ENCODE results near the gene MPO.

Gene MPO

DNA sequence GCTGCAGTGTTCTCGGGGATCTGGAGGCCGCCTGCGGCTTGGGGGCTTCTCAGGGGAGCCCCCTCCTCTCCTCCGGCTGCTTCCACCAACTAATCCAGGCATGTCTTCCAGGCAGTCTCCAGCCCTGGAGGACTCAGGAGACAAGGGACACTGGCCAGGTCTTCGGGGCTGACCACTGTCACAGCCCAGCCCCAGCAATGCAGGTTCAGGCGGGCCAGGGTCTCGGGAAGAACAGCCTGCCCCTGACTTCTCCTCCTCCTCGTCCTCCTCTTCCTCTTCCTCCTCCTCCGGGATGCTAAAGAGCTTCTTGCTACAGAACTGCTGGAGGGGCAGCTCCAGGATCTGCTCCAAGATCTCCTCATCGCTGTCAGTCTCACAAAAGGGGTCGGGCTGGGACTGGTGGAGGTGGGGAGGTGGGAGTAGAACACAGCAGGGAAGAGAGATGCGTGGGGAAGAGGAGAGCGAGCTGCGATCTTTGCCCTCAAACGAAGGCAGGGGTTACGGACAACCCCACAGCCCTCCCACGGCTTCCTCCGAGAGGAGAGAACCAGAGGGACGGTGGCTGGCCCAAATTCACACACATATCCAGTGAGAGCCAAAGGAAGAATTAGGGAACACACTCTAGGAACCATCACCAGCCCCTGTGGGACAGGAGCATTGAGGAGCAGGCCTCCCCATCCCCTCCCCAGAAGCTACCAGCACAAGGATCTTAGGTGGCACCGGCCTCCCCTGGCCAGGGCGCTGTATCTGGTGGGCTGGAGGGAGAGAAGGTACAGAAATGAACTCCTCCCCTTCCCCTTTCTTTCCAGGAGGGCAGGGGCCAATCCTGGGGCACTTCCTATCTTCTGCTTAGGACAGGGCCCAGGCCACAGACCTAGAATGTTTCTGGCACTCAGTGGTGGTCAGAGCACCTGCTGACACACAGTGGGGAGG is 28.5 kb upstream of the MPO start:
- no peak for DNase-seq (ENCODE audit: low read depth)
- TF ChIP-seq, protein P1, sequence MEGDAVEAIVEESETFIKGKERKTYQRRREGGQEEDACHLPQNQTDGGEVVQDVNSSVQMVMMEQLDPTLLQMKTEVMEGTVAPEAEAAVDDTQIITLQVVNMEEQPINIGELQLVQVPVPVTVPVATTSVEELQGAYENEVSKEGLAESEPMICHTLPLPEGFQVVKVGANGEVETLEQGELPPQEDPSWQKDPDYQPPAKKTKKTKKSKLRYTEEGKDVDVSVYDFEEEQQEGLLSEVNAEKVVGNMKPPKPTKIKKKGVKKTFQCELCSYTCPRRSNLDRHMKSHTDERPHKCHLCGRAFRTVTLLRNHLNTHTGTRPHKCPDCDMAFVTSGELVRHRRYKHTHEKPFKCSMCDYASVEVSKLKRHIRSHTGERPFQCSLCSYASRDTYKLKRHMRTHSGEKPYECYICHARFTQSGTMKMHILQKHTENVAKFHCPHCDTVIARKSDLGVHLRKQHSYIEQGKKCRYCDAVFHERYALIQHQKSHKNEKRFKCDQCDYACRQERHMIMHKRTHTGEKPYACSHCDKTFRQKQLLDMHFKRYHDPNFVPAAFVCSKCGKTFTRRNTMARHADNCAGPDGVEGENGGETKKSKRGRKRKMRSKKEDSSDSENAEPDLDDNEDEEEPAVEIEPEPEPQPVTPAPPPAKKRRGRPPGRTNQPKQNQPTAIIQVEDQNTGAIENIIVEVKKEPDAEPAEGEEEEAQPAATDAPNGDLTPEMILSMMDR (IDR thresholded peaks at IDR 0.05; ENCODE audit: insufficient read depth, low read depth, low read length, missing control alignments) = no peak
- H3K4me3 ChIP-seq (ENCODE audit: low read length) = no peak overlapping the region

DNA sequence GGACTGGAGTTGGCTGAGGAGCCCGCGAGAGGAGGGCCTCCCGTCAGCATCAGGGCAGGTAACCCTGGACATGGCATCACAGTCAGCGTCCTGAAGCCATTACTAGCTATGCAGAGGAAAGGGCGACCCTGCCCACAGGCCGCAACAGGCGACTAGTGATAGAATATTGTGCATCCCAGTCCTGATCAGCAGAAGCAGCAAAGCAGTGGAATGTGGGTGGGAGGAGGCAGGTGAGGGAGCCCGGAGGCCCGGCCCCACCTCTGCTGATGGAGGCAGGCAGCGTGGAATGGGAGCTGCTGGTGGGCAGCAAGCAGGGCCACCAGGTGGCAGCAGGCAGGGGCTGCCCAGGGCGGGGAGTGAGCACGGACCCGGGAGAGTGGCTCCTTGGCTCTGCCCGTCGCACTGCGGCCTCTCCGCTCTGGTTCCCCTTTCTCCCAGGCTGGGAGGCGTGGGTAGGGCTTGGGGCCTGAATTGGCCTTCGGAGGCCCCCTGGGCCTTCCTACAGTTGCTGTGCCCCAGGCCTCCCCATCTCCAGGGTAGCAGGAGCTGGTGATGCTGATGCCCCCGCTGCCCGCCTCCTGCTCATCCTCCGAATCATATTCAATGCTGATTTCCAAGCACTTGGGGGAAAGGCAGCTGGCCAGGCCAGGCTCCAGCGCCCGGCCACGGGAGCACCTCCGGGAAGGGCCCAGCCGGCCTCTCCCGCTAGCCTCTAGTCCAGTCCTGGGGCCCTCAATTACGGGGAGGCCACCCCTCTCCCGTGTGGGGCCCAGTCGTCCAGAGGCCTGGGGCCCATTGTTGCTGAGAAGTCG is 27.6 kb upstream of the MPO start:
- DNase-seq (ENCODE audit: low read depth) = no peak
- TF ChIP-seq, protein P1 (IDR thresholded peaks at IDR 0.05; ENCODE audit: insufficient read depth, low read depth, low read length, missing control alignments) = no peak
- no peak overlapping the region for H3K4me3 ChIP-seq (ENCODE audit: low read length)

DNA sequence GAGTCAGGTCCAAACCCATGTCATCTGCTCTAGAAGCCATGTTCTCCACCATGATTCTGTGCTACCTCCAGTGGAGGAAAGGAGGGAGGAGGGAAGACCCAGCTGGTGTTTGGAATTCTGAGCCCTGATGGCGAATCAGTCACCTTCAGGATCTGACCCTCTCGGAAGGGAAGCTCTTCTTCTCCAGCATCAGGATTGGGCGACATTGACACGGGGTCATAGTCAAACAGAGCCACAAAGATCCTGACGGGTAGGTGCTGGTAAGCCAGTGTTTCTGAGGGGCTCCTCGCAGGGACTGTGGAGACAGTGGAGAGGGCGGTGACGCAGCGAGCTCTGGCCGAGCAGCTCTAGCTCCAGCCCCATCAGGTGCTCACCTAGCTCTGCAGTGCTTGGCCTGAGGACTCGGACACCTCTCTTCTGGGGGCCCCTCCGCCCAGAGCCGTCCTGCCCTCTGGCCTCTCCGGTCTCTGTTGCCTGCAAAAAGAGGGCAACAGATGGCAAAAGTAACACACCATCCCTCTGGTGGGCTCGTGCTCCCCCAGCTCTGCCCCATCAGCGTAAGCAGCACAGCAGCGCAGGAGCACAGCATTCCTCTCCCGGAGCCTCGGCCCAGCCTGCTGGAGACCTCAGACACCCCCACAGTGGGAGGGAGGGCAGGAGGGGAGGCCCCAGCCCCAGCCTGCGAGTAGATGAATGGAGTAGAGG is 26.9 kb upstream of the MPO start:
- H3K4me3 ChIP-seq (ENCODE audit: low read length) = no peak overlapping the region
- TF ChIP-seq, protein P1 (IDR thresholded peaks at IDR 0.05; ENCODE audit: insufficient read depth, low read depth, low read length, missing control alignments) = no peak
- DNase-seq (ENCODE audit: low read depth) = no peak

DNA sequence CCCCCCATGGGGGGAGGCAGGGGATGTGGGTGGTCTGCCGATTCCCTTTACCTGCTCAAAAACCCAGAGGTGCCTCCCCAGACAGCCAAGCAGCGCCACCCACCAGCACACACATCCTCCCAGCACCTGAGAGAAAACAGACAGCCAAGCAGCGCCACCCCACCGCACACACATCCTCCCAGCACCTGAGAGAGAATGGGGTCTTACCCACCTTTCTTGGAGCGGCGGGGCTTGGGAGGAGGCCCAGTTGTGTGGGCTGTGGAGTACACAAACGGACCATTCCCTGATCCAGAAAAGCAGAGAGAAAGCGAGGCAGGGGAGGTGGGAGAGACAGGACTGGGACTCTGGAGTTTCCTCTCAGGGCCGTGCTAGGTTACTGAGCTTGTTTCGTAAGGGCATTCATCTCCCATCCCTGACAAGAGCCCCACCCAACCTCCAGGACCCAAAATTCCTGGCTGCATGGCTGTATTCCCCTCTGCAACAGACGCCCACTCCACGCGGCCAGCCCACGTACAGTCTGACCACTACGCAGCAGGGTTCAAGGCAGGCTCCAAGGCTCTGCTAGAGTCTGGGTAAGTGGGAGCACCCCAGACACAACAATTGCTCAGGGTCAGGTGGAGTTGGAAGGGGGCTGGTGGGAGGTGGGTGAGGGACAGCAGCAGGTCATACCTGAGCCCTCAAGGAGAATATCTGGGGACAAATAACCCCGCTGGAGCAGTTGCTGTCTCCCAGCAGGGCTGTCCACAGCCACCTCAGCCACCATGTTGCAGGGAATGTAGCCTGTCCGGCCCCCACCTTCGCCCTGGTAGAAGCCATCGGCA is 25.6 kb upstream of the MPO start:
- TF ChIP-seq, protein P1 (IDR thresholded peaks at IDR 0.05; ENCODE audit: insufficient read depth, low read depth, low read length, missing control alignments) = no peak
- no peak overlapping the region for H3K4me3 ChIP-seq (ENCODE audit: low read length)
- no peak for DNase-seq (ENCODE audit: low read depth)

- TF ChIP-seq, protein P1 (IDR thresholded peaks at IDR 0.05; ENCODE audit: insufficient read depth, low read depth, low read length, missing control alignments) = no peak
- no peak for DNase-seq (ENCODE audit: low read depth)
- H3K4me3 ChIP-seq (ENCODE audit: low read length) = no peak overlapping the region
Observed at GRCh38 chr17:58305626-58306025, 24.9 kb upstream of the MPO start.
